ENCODE data around the gene STT3B.

DNA sequence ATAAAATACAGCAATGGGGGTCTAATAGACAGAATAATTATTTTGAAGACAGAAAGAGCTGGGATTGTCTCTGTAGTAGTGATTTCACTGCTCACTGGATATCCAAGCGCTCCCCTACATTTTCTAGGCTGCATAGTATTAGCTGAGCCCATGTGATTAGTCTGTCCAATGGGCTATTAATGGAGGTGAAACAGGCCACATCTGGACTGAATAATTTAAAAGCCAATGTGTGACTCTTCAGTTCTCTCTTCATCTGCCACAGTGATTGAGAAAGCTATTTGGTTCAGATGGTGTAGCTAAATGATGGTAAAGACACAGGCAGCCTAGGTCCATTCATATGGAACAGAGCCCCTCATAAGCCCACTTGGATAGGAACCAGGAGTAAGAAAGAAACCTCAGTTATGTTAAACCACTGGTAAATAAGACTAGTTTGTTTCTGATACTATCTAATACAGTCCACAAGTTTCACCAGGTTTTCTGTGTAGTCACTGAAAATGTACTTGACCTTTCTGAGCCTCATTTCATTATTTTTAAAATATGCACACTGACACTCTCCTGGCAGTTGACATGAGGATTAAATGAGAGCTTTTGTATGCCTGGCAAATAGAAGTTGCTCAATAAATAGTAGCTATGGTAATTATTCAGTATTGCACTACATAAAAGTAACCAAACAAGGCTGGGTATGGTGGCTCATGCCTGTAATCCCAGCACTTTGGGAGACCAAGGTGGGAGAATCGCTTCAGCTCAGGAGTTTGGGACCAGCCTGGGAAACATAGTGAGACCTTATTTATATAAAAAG lies 17.0 kb upstream of the STT3B start:
- TF ChIP-seq, protein P1, sequence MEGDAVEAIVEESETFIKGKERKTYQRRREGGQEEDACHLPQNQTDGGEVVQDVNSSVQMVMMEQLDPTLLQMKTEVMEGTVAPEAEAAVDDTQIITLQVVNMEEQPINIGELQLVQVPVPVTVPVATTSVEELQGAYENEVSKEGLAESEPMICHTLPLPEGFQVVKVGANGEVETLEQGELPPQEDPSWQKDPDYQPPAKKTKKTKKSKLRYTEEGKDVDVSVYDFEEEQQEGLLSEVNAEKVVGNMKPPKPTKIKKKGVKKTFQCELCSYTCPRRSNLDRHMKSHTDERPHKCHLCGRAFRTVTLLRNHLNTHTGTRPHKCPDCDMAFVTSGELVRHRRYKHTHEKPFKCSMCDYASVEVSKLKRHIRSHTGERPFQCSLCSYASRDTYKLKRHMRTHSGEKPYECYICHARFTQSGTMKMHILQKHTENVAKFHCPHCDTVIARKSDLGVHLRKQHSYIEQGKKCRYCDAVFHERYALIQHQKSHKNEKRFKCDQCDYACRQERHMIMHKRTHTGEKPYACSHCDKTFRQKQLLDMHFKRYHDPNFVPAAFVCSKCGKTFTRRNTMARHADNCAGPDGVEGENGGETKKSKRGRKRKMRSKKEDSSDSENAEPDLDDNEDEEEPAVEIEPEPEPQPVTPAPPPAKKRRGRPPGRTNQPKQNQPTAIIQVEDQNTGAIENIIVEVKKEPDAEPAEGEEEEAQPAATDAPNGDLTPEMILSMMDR (optimal IDR thresholded peaks at IDR 0.05 in 1 of 3, IDR thresholded peaks at IDR 0.05 in 1 of 3, conservative IDR thresholded peaks at IDR 0.05 in 1 of 3; ENCODE audit: extremely low read depth in 1 of 3, insufficient read depth in 2 of 3, low read length in 3 of 3), result no peak
- no peak for TF ChIP-seq EZH2 (IDR thresholded peaks at IDR 0.05; ENCODE audit: low read length)

All from keratinocyte (primary cell).